HepG2 (cell line): ENCODE measurements around the gene SLC12A5. TPM values are rescaled to one million over a fixed set of nuclear protein-coding genes. Genes with fewer than 3 reads are reported as not detected.

Source experiments
- ATRX ChIP-seq: sonication (generic); formaldehyde crosslinking; IDR thresholded peaks from 2 replicates; pipeline ENCODE4 v1.4.0; 2020; ENCODE audit warnings: missing genetic modification reagents, borderline replicate concordance
- DNMT3B ChIP-seq: conservative IDR thresholded peaks from 2 replicates; pipeline ENCODE4 v1.6.1; 2016; ENCODE audit warnings: missing biosample characterization, control low read depth
- FOXA3 ChIP-seq: IDR thresholded peaks from 2 replicates; pipeline ENCODE4 v1.6.1; 2016; ENCODE audit warnings: missing genetic modification reagents, missing compliant biosample characterization
- FOXC1 ChIP-seq: sonication (generic); formaldehyde crosslinking; IDR thresholded peaks from 2 replicates; pipeline ENCODE4 v1.8.0; 2022; ENCODE audit warnings: mild to moderate bottlenecking, missing genetic modification reagents, borderline replicate concordance
- HOXA5 ChIP-seq: sonication (generic); formaldehyde crosslinking; IDR thresholded peaks from 2 replicates; pipeline ENCODE4 v1.4.0; 2020; ENCODE audit warnings: missing genetic modification reagents
- ISL2 ChIP-seq: sonication (generic); formaldehyde crosslinking; IDR thresholded peaks from 2 replicates; pipeline ENCODE4 v1.5.0; 2020; ENCODE audit warnings: missing genetic modification reagents
- MYPOP ChIP-seq: sonication (generic); formaldehyde crosslinking; IDR thresholded peaks from 2 replicates; pipeline ENCODE4 v1.8.1; 2023; ENCODE audit warnings: mild to moderate bottlenecking, moderate library complexity, missing genetic modification reagents
- NFKB2 ChIP-seq: sonication (generic); formaldehyde crosslinking; IDR thresholded peaks from 2 replicates; pipeline ENCODE4 v1.4.0; 2020; ENCODE audit warnings: missing genetic modification reagents, borderline replicate concordance
- PLRG1 ChIP-seq: fragments of 450-650 bp; conservative IDR thresholded peaks from 2 replicates; pipeline ENCODE4 v1.6.1; 2016
- SKIL ChIP-seq: sonication (generic); formaldehyde crosslinking; IDR thresholded peaks from 2 replicates; pipeline ENCODE4 v1.8.0; 2022; ENCODE audit warnings: missing genetic modification reagents, mild to moderate bottlenecking, moderate library complexity, borderline replicate concordance
- SMARCE1 ChIP-seq: fragments of 450-650 bp; IDR thresholded peaks from 2 replicates; pipeline ENCODE4 v1.6.1; 2017; ENCODE audit warnings: borderline replicate concordance
- UBTF ChIP-seq: sonication (generic); formaldehyde crosslinking; IDR thresholded peaks from 2 replicates; pipeline ENCODE4 v1.4.0; 2020; ENCODE audit warnings: mild to moderate bottlenecking, missing genetic modification reagents
- YEATS4 ChIP-seq: sonication (generic); formaldehyde crosslinking; IDR thresholded peaks from 2 replicates; pipeline ENCODE4 v1.4.0; 2020; ENCODE audit warnings: missing genetic modification reagents, borderline replicate concordance
- ZFP1 ChIP-seq: IDR thresholded peaks from 2 replicates; pipeline ENCODE4 v1.6.1; 2016
- ZHX1 ChIP-seq: sonication (generic); formaldehyde crosslinking; IDR thresholded peaks from 2 replicates; pipeline ENCODE4 v1.8.1; 2022; ENCODE audit warnings: low read depth, mild to moderate bottlenecking, missing genetic modification reagents
- ZMYM2 ChIP-seq: sonication (generic); formaldehyde crosslinking; IDR thresholded peaks from 2 replicates; pipeline ENCODE4 v1.8.0; 2022; ENCODE audit warnings: mild to moderate bottlenecking, missing genetic modification reagents
- ZNF282 ChIP-seq: fragments of 450-650 bp; IDR thresholded peaks from 2 replicates; pipeline ENCODE4 v1.6.1; 2018; ENCODE audit not compliant: partially characterized antibody
- ZNF335 ChIP-seq: sonication (generic); formaldehyde crosslinking; IDR thresholded peaks from 2 replicates; pipeline ENCODE4 v1.4.0; 2020; ENCODE audit warnings: missing genetic modification reagents
- ZNF510 ChIP-seq: sonication (generic); formaldehyde crosslinking; IDR thresholded peaks from 2 replicates; pipeline ENCODE4 v1.4.0; 2020; ENCODE audit warnings: low read depth, mild to moderate bottlenecking, missing genetic modification reagents
- ZNF607 ChIP-seq: sonication (generic); formaldehyde crosslinking; IDR thresholded peaks from 2 replicates; pipeline ENCODE4 v1.5.1; 2020; ENCODE audit warnings: missing genetic modification reagents, mild to moderate bottlenecking, borderline replicate concordance
- ZNF737 ChIP-seq: sonication (generic); formaldehyde crosslinking; IDR thresholded peaks from 2 replicates; pipeline ENCODE4 v1.5.0; 2020; ENCODE audit warnings: missing genetic modification reagents, mild to moderate bottlenecking, borderline replicate concordance
- ZNF784 ChIP-seq: sonication (generic); formaldehyde crosslinking; IDR thresholded peaks from 2 replicates; pipeline ENCODE4 v1.5.1; 2020; ENCODE audit warnings: missing genetic modification reagents, mild to moderate bottlenecking, borderline replicate concordance
- ZNF841 ChIP-seq: sonication (generic); formaldehyde crosslinking; IDR thresholded peaks from 2 replicates; pipeline ENCODE4 v1.8.1; 2023; ENCODE audit warnings: missing genetic modification reagents, borderline replicate concordance
- ZNF878 ChIP-seq: sonication (generic); formaldehyde crosslinking; IDR thresholded peaks from 2 replicates; pipeline ENCODE4 v1.8.1; 2023; ENCODE audit warnings: mild to moderate bottlenecking, missing genetic modification reagents, moderate library complexity
- polyA plus RNA-seq, 8 experiments: library from polyadenylated mRNA; depleted of rRNA in 3 of 8; stranded (reverse) in 7 of 8; unstranded in 1 of 8; fragments of >200 nt; fragmentation: Illumina TruSeq in 4 of 8; extraction: Trizol in 4 of 8; gene quantifications; 2 replicates each; pipeline versions ENCODE4 v1.2.1 to v1.2.3, GENCODE V29; 2011 to 2016; ENCODE audit warnings: low read depth in 4 of 8, missing spikeins in 1 of 8, mixed read lengths in 1 of 8; ENCODE audit not compliant: insufficient read depth in 1 of 8
- total RNA-seq, 5 experiments: library from RNA; depleted of rRNA; stranded (reverse); fragments of >200 nt; fragmentation: Illumina TruSeq; extraction: Trizol; gene quantifications; 2 replicates each; pipeline ENCODE4 v1.2.3, GENCODE V29; 2016; ENCODE audit warnings: low read depth in 1 of 5

Gene SLC12A5
- total and polyA plus RNA-seq, 2 of the 13 experiments (the other 11 are each of a cell fraction or from before 2014, with no cell fraction given) = 4.3 to 5.4 TPM

GRCh38 chr20:46089167-46089416 lies 60.1 kb downstream of the SLC12A5 start (continued):
- TF ChIP-seq ZNF737 (CRISPR knock-in tag) = no peak
- TF ChIP-seq SMARCE1 = no peak
- TF ChIP-seq FOXA3 (CRISPR knock-in tag) = no peak
- no peak for TF ChIP-seq HOXA5 (CRISPR knock-in tag)
- TF ChIP-seq UBTF (CRISPR knock-in tag) = no peak
- no peak for TF ChIP-seq ZFP1 (CRISPR knock-in tag)
- TF ChIP-seq YEATS4 (CRISPR knock-in tag) = no peak
- TF ChIP-seq FOXC1 = no peak
- TF ChIP-seq SKIL (CRISPR knock-in tag) = no peak
- TF ChIP-seq DNMT3B (CRISPR knock-in tag) = peak; percentile 73; the same call in 1 of the 2 replicates
- no peak for TF ChIP-seq ZNF878
- no peak for TF ChIP-seq ZNF335 (CRISPR knock-in tag)
- TF ChIP-seq ZNF510 (CRISPR knock-in tag) = no peak
- no peak for TF ChIP-seq ZNF282
- TF ChIP-seq ZNF841 (CRISPR knock-in tag) = no peak
- TF ChIP-seq MYPOP = peak; percentile 84; the same call in 1 of the 2 replicates
- no peak for TF ChIP-seq ZNF784
- TF ChIP-seq PLRG1 = no peak
- no peak for TF ChIP-seq ZHX1 (CRISPR knock-in tag)
- peak; percentile 94 for TF ChIP-seq ZMYM2
- no peak for TF ChIP-seq ISL2
- TF ChIP-seq ZNF607 = no peak
- TF ChIP-seq NFKB2 = no peak
- no peak for TF ChIP-seq ATRX (CRISPR knock-in tag)
